NCI-H226 (cell line): Measurements from ENCODE around the gene ANKS1A.

Source experiments
- DNase-seq: peaks from one replicate; pipeline ENCODE4 v3.0.0-alpha.2; 2015

The ANKS1A gene

GRCh38 chr6:35057449-35058357 is 168.6 kb downstream of the ANKS1A start:
- no peak for DNase-seq

GRCh38 chr6:35058358-35058675 is 169.3 kb downstream of the ANKS1A start:
- DNase-seq, result no peak

- no peak for DNase-seq
Measured at GRCh38 chr6:35058865-35059522, 169.9 kb downstream of the ANKS1A start.

- no peak for DNase-seq
Measured at GRCh38 chr6:35059596-35060345, 170.7 kb downstream of the ANKS1A start.

- DNase-seq, result no peak
Measured at GRCh38 chr6:35061102-35061615, 172.1 kb downstream of the ANKS1A start.

- DNase-seq, result no peak
Measured at GRCh38 chr6:35061651-35062410, 172.8 kb downstream of the ANKS1A start.

GRCh38 chr6:35062676-35063574 is 173.9 kb downstream of the ANKS1A start:
- no peak for DNase-seq

- no peak for DNase-seq
Measured at GRCh38 chr6:35063701-35064280, 174.7 kb downstream of the ANKS1A start.

- no peak for DNase-seq
Measured at GRCh38 chr6:35064290-35064689, 175.2 kb downstream of the ANKS1A start.

- no peak for DNase-seq
Measured at GRCh38 chr6:35064757-35065440, 175.8 kb downstream of the ANKS1A start.

GRCh38 chr6:35065441-35065800 is 176.4 kb downstream of the ANKS1A start:
- DNase-seq, result no peak

GRCh38 chr6:35065870-35066269 is 176.8 kb downstream of the ANKS1A start:
- no peak for DNase-seq

GRCh38 chr6:35067234-35067633 is 178.2 kb downstream of the ANKS1A start:
- DNase-seq, result no peak

GRCh38 chr6:35068206-35068605 is 179.2 kb downstream of the ANKS1A start:
- no peak for DNase-seq

GRCh38 chr6:35068644-35069043 is 179.6 kb downstream of the ANKS1A start:
- no peak for DNase-seq

GRCh38 chr6:35069262-35069661 is 180.2 kb downstream of the ANKS1A start:
- DNase-seq, result no peak

- no peak for DNase-seq
Measured at GRCh38 chr6:35070111-35070510, 181.1 kb downstream of the ANKS1A start.

GRCh38 chr6:35071347-35071994 is 182.4 kb downstream of the ANKS1A start:
- no peak for DNase-seq

GRCh38 chr6:35072051-35072697 is 183.1 kb downstream of the ANKS1A start:
- DNase-seq, result no peak

- no peak for DNase-seq
Measured at GRCh38 chr6:35072698-35073055, 183.6 kb downstream of the ANKS1A start.
